ENCODE results near the gene DLG2. TPM values are rescaled to one million over a fixed set of nuclear protein-coding genes. Genes with fewer than 3 reads are reported as not detected.
A peak's percentile ranks its signal among the peaks of the same experiment; 100 is the strongest.

DLG2 gene
- total RNA-seq, 2 donors from 2014 or later: 1.9 to 3.2 TPM

GRCh38 chr11:84909740-84910139 is 717.4 kb downstream of the DLG2 start:
- DNase-seq: no peak
- intact Hi-C loops (cut with DNase I, micrococcal nuclease): no loop called here

GRCh38 chr11:84906995-84907394 is 720.1 kb downstream of the DLG2 start:
- intact Hi-C loops (cut with DNase I, micrococcal nuclease): no loop called here
- ATAC-seq (no peak), DNase-seq (no peak)

More at GRCh38 chr11:84909740-84910139, 717.4 kb downstream of the DLG2 start:
- no peak for ATAC-seq

- ATAC-seq (no peak), DNase-seq (no peak)
- intact Hi-C loops (cut with DNase I, micrococcal nuclease): no loop called here
Measured at GRCh38 chr11:84905411-84905810, 721.7 kb downstream of the DLG2 start.

- ATAC-seq (no peak), DNase-seq (no peak)
- intact Hi-C loops (cut with DNase I, micrococcal nuclease): no loop called here
Measured at GRCh38 chr11:84902445-84902844, 724.7 kb downstream of the DLG2 start.

GRCh38 chr11:84901991-84902390 is 725.2 kb downstream of the DLG2 start:
- ATAC-seq (no peak), DNase-seq (no peak)
- intact Hi-C loops (cut with DNase I, micrococcal nuclease): no loop called here

GRCh38 chr11:84899740-84900139 is 727.4 kb downstream of the DLG2 start:
- intact Hi-C loops (cut with DNase I, micrococcal nuclease): no loop called here
- no peak for ATAC-seq
- no peak for DNase-seq

- intact Hi-C loops (cut with DNase I, micrococcal nuclease): no loop called here
- no peak for ATAC-seq
- no peak for DNase-seq
Measured at GRCh38 chr11:84899134-84899533, 728.0 kb downstream of the DLG2 start.

GRCh38 chr11:84894666-84895065 is 732.5 kb downstream of the DLG2 start:
- DNase-seq (no peak), ATAC-seq (no peak)
- intact Hi-C loops (cut with DNase I, micrococcal nuclease): no loop called here

GRCh38 chr11:84890676-84891075 is 736.5 kb downstream of the DLG2 start:
- no peak for DNase-seq
- ATAC-seq: no peak
- intact Hi-C loops (cut with DNase I, micrococcal nuclease): no loop called here

- intact Hi-C loops (cut with DNase I, micrococcal nuclease): no loop called here
- DNase-seq (no peak), ATAC-seq (no peak)
Measured at GRCh38 chr11:84889556-84889955, 737.6 kb downstream of the DLG2 start.

- intact Hi-C loops (cut with DNase I, micrococcal nuclease): no loop called here
- ATAC-seq (no peak), DNase-seq (no peak)
Measured at GRCh38 chr11:84887055-84887629, 740.0 kb downstream of the DLG2 start.

- DNase-seq (no peak), ATAC-seq (no peak)
- intact Hi-C loops (cut with DNase I, micrococcal nuclease): no loop called here
Measured at GRCh38 chr11:84886344-84886743, 740.8 kb downstream of the DLG2 start.

- DNase-seq (no peak), ATAC-seq (no peak)
- intact Hi-C loops (cut with DNase I, micrococcal nuclease): no loop called here
Measured at GRCh38 chr11:84884836-84885235, 742.3 kb downstream of the DLG2 start.

GRCh38 chr11:84882056-84882455 is 745.1 kb downstream of the DLG2 start:
- ATAC-seq (no peak), DNase-seq (no peak)
- intact Hi-C loops (cut with DNase I, micrococcal nuclease): no loop called here

- ATAC-seq: no peak
- intact Hi-C loops (cut with DNase I, micrococcal nuclease): no loop called here
- DNase-seq: no peak
Measured at GRCh38 chr11:84871116-84871515, 756.0 kb downstream of the DLG2 start.

GRCh38 chr11:84870486-84870885 is 756.7 kb downstream of the DLG2 start:
- ATAC-seq (no peak), DNase-seq (no peak)
- intact Hi-C loops (cut with DNase I, micrococcal nuclease): no loop called here

- ATAC-seq: peak; percentile 56
- intact Hi-C loops (cut with DNase I, micrococcal nuclease): no loop called here
Measured at GRCh38 chr11:84866922-84867321, 760.2 kb downstream of the DLG2 start.

GRCh38 chr11:84865791-84866535 is 761.2 kb downstream of the DLG2 start:
- intact Hi-C loops (cut with DNase I, micrococcal nuclease): no loop called here
- DNase-seq: no peak
- ATAC-seq: no peak

More at GRCh38 chr11:84866922-84867321, 760.2 kb downstream of the DLG2 start:
- DNase-seq: no peak

GRCh38 chr11:84865257-84865656 is 761.9 kb downstream of the DLG2 start:
- no peak for ATAC-seq
- intact Hi-C loops (cut with DNase I, micrococcal nuclease): no loop called here
- no peak for DNase-seq

- DNase-seq (no peak), ATAC-seq (no peak)
- intact Hi-C loops (cut with DNase I, micrococcal nuclease): no loop called here
Measured at GRCh38 chr11:84857746-84858145, 769.4 kb downstream of the DLG2 start.
